AG04449 (cell line): Measurements from ENCODE around the gene ARHGAP22.
A peak's percentile ranks its signal among the peaks of the same experiment; 100 is the strongest.

ENCODE experiments used
- CTCF ChIA-PET: fragments of 350-600 bp; formaldehyde crosslinking; extraction: SDS; loops from one replicate; lab custom pipeline; 2021; ENCODE audit warnings: antibody characterized with exemption; lab: Yijun Ruan, JAX
- POLR2A ChIA-PET: fragments of 400-600, 350-600 bp; formaldehyde crosslinking; extraction: SDS; loops from one replicate; lab custom pipeline; 2020; ENCODE audit warnings: antibody characterized with exemption, inconsistent platforms; lab: Yijun Ruan, JAX
- DNase-seq: peaks from one replicate; pipeline ENCODE4 v3.0.0-alpha.2; 2010; ENCODE audit warnings: low read depth, low spot score
- H3K4me3 ChIP-seq: 2 replicates; pipeline ENCODE4 v1.5.1; 2011; ENCODE audit warnings: low read depth, mild to moderate bottlenecking, control low read depth, low read length
- CTCF ChIP-seq: IDR thresholded peaks from one replicate; pipeline ENCODE4 v1.5.1; 2011; ENCODE audit warnings: mild to moderate bottlenecking, moderate library complexity, low read length, control low read depth, inconsistent platforms; ENCODE audit not compliant: insufficient read depth; ENCODE audit errors: missing control alignments

Gene ARHGAP22

GRCh38 chr10:48470893-48471805 lies 133.7 kb downstream of the ARHGAP22 start:
- H3K4me3 ChIP-seq = no peak overlapping the region
- CTCF ChIA-PET = interaction anchor here (0.6 to 1.6 kb wide), 4 partner anchors 16 to 185 kb away, joined by 3 to 4 read pairs (median 3); no protein-coding TSS in a partner anchor
- no peak for DNase-seq
- peak; percentile 2 for TF ChIP-seq CTCF
- POLR2A ChIA-PET = no interaction called here

GRCh38 chr10:48470115-48470892 lies 134.6 kb downstream of the ARHGAP22 start:
- no peak for DNase-seq
- CTCF ChIA-PET = interaction anchor here (1.1 to 1.3 kb wide), 2 partner anchors 8 to 55 kb away, joined by 3 read pairs; no protein-coding TSS in a partner anchor
- POLR2A ChIA-PET = interaction anchor here (1.3 kb wide), 1 partner anchor 16 kb away, joined by 4 read pairs; no protein-coding TSS in a partner anchor
- no peak overlapping the region for H3K4me3 ChIP-seq
- TF ChIP-seq CTCF = no peak

GRCh38 chr10:48469516-48470020 lies 135.3 kb downstream of the ARHGAP22 start:
- POLR2A ChIA-PET = interaction anchor here (1.3 kb wide), 1 partner anchor 15 kb away, joined by 4 read pairs; no protein-coding TSS in a partner anchor
- TF ChIP-seq CTCF = no peak
- DNase-seq = no peak
- H3K4me3 ChIP-seq = no peak overlapping the region
- CTCF ChIA-PET = interaction anchor here (0.8 to 1.3 kb wide), 4 partner anchors 8 to 186 kb away, joined by 3 to 4 read pairs (median 3); no protein-coding TSS in a partner anchor

GRCh38 chr10:48468866-48469511 lies 135.9 kb downstream of the ARHGAP22 start:
- TF ChIP-seq CTCF = no peak
- ChIA-PET POLR2A (interaction anchor here (1.3 kb wide), 1 partner anchor 15 kb away, joined by 4 read pairs; no protein-coding TSS in a partner anchor), CTCF (interaction anchor here (0.8 to 1.1 kb wide), 3 partner anchors 9 to 187 kb away, joined by 3 to 4 read pairs (median 3); no protein-coding TSS in a partner anchor)
- DNase-seq = no peak
- no peak overlapping the region for H3K4me3 ChIP-seq

GRCh38 chr10:48468130-48468790 lies 136.6 kb downstream of the ARHGAP22 start:
- ChIA-PET POLR2A (no interaction called here), CTCF (interaction anchor here (0.8 kb wide), 1 partner anchor 38 kb away, joined by 3 read pairs; no protein-coding TSS in a partner anchor)
- no peak for TF ChIP-seq CTCF
- H3K4me3 ChIP-seq = no peak overlapping the region
- no peak for DNase-seq
